Upper lobe of right lung (tissue), 1 donor: Measurements from ENCODE around the gene CALY. TPM values are rescaled to one million over a fixed set of nuclear protein-coding genes. Genes with fewer than 3 reads are reported as not detected.

ENCODE experiments used
- ATAC-seq: fragments of 200-7000 bp; cut with Tn5 transposase; one replicate; pipeline ENCODE4 v1.9.1; 2020; ENCODE audit warnings: mild to moderate bottlenecking, moderate library complexity
- DNase-seq: peaks from one replicate; pipeline ENCODE4 v3.0.0-alpha.2; 2020
- H3K27ac ChIP-seq: fragments of 200-600 bp; one replicate; pipeline ENCODE4 v1.8.0; 2022
- H3K27me3 ChIP-seq: fragments of 200-600 bp; one replicate; pipeline ENCODE4 v1.8.0; 2022; ENCODE audit warnings: mild to moderate bottlenecking
- H3K36me3 ChIP-seq: fragments of 200-600 bp; one replicate; pipeline ENCODE4 v1.8.0; 2022
- H3K4me1 ChIP-seq: fragments of 200-600 bp; one replicate; pipeline ENCODE4 v1.8.0; 2022
- H3K4me3 ChIP-seq: fragments of 200-600 bp; one replicate; pipeline ENCODE4 v1.8.0; 2022; ENCODE audit warnings: mild to moderate bottlenecking
- H3K9me3 ChIP-seq: fragments of 200-600 bp; one replicate; pipeline ENCODE4 v1.8.0; 2022
- intact Hi-C: fragments of 100-400 bp; cut with DNase I; formaldehyde crosslinking; loops from one replicate; pipeline ENCODE4 v1.11.0; 2022
- total RNA-seq: library from RNA; stranded (reverse); fragmentation: NEBNext Ultra II Directional; extraction: Animal tissue kit (Norgen Biotek cat#: 25700); gene quantifications from one replicate; pipeline ENCODE4 v1.2.1, GENCODE V29; 2021
- TF ChIP-seq, protein P1 (sequence below): fragments of 200-600 bp; IDR thresholded peaks from one replicate; pipeline ENCODE4 v1.8.0; 2022; ENCODE audit warnings: antibody characterized with exemption
- donor health status: DM: no; HTN: yes; CAD: no; lungs with severe emphysema.

CALY gene
- total RNA-seq, 1 donor from 2014 or later: not detected

DNA sequence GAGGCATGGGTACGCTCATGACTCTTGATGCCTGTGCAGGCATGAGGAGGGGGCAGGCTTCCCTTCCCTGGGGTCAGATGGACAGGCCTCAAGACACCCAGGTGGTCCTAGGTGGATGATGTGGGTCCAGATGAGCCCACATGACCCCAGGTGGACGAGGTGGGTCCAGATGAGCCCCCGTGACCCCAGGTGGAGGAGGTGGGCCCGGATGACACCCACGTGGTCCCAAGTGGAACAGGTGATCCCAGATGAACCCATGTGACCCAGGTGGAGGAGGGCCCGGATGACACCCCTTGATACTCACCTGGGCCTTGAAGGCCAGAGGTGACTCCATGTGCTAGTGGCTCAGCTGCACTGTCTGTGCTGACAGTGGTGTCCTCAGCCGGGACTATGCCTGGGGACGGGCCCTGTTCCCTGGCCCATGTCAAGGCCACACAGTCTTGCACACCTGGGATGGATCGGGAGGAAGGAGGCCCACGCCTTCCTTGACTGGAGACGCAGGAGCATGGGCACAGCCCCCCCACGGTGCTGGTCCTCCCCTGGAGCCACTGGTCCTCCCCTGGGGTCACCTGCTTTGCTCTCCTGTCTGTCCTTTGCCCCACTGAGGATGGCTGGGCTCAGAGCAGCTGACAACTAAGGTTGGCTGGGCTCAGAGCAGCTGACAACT, 13.7 kb upstream of the CALY start:
- Histone ChIP-seq H3K4me3 (no peak overlapping the region), H3K36me3 (no peaks in the 10 kb centered on the region), H3K9me3 (no peaks in the 10 kb centered on the region), H3K27ac (no peak overlapping the region), H3K4me1 (no peaks in the 10 kb centered on the region), H3K27me3 (peaks cover 26% of the 10 kb centered on the region)
- TF ChIP-seq, protein P1, sequence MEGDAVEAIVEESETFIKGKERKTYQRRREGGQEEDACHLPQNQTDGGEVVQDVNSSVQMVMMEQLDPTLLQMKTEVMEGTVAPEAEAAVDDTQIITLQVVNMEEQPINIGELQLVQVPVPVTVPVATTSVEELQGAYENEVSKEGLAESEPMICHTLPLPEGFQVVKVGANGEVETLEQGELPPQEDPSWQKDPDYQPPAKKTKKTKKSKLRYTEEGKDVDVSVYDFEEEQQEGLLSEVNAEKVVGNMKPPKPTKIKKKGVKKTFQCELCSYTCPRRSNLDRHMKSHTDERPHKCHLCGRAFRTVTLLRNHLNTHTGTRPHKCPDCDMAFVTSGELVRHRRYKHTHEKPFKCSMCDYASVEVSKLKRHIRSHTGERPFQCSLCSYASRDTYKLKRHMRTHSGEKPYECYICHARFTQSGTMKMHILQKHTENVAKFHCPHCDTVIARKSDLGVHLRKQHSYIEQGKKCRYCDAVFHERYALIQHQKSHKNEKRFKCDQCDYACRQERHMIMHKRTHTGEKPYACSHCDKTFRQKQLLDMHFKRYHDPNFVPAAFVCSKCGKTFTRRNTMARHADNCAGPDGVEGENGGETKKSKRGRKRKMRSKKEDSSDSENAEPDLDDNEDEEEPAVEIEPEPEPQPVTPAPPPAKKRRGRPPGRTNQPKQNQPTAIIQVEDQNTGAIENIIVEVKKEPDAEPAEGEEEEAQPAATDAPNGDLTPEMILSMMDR: no peak
- ATAC-seq (no peak), DNase-seq (no peak)
- intact Hi-C loops: no loop called here

DNA sequence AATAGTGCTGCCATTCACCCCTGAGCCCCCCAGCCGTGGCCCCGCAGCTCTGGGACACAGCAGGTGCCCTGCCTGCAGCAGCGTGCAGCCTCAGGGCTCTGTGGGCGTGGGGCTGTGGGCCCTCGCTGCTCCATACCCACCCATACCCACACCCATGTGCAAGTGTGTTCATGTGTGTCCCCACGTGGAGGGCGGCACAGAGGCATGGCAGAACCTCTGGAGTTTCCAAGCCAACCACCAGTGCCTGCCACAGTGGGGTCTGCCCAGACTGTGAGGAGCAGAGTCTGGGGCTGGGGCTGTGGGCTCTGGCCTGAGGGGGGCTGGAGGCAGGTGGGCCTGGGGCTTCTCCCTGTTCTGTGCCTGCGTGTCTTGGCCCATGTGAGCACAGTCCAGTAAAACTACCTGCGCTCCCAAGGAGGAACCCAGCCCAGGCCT, 12.9 kb upstream of the CALY start:
- Histone ChIP-seq H3K9me3 (no peaks in the 10 kb centered on the region), H3K27ac (no peak overlapping the region), H3K4me3 (no peak overlapping the region), H3K27me3 (peaks cover 35% of the 10 kb centered on the region), H3K36me3 (no peaks in the 10 kb centered on the region), H3K4me1 (no peaks in the 10 kb centered on the region)
- DNase-seq: no peak
- no peak for ATAC-seq
- TF ChIP-seq, protein P1: no peak
- intact Hi-C loops: no loop called here

DNA sequence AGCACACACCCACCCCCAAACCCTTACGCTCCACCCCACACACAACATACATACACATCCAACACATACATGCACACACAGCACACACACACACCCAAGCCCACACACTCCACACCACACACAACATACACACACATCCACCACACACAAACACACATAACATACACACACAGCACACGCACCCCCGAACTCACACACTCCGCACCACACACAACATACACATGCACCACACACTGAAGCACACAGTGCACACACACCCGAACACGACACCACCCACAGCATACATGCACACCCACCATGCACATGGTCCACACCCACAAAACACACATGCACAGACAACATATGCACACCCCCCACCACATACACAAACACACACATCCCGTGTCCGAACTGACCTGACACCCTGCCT, 12.5 kb upstream of the CALY start:
- Histone ChIP-seq H3K4me1 (no peaks in the 10 kb centered on the region), H3K4me3 (no peak overlapping the region), H3K27ac (no peak overlapping the region), H3K36me3 (no peaks in the 10 kb centered on the region), H3K9me3 (no peaks in the 10 kb centered on the region), H3K27me3 (peaks cover 39% of the 10 kb centered on the region)
- intact Hi-C loops: no loop called here
- ATAC-seq (no peak), DNase-seq (no peak)
- TF ChIP-seq, protein P1: no peak

DNA sequence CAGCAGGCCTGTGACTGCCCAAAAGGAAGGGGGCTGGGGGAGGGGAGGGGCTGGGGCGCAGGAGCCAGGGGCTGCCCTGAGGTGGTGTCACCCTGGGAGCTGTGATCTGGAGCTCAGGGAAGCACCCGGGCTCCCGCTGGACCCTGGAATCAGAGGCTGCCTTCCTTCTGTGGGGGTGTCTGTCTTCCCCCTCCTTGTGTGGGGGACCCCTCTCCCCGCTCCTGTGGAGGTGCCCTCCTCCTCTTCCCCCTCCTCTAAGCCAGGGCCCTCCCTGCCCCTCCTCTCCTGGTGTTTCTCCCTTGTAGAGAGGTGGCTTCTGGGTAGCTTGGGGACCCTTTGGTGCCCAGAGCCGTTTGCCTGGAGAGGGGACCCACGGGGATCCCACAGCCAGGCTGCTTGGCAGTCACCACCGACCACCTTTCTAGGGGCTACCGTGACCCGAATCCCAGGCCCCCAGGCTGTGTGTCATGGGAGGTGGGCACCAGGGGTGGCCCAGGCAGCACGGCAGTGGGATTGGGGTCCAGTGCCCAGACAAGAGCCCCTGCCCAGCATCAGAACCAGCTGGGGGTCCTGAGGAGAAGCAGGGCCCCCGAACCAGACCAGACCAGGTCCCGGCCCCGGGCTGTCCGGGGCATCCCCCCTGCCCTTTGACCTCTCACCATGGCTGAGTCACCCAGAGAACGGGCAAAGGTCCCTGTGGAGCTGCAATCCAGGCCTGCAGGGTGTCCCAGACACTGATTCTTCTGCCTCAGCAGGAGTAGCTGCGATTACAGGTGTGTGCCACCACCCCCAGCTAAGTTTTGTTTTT, 11.2 kb upstream of the CALY start:
- Histone ChIP-seq H3K9me3 (no peaks in the 10 kb centered on the region), H3K27me3 (peaks cover 45% of the 10 kb centered on the region), H3K4me1 (no peaks in the 10 kb centered on the region), H3K27ac (no peak overlapping the region), H3K4me3 (no peak overlapping the region), H3K36me3 (no peaks in the 10 kb centered on the region)
- TF ChIP-seq, protein P1: no peak
- no peak for DNase-seq
- intact Hi-C loops: no loop called here
- no peak for ATAC-seq

DNA sequence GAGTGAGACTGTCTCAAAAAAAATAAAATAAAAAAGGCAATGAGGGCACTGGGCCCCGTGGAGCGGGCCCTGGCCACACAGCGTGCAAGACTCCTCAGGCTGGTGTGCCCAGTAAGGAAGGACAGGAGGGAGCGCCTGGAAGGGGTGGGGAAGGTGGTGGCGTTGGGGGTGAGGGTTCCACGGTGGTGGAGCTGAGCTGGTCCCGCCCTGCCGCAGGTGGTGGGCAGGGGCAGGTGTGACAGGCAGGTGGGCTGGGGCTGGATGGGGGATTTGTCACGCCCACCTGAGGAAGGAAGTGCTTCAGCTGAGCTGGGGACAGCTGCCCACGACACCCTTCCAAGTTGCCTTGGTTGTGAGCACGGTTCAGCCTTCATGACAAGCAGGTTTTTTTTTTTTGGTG, 9.7 kb upstream of the CALY start:
- Histone ChIP-seq H3K36me3 (no peaks in the 10 kb centered on the region), H3K9me3 (no peaks in the 10 kb centered on the region), H3K4me1 (no peaks in the 10 kb centered on the region), H3K4me3 (no peak overlapping the region), H3K27me3 (peaks cover 60% of the 10 kb centered on the region), H3K27ac (no peak overlapping the region)
- DNase-seq (no peak), ATAC-seq (no peak)
- TF ChIP-seq, protein P1: no peak
- intact Hi-C loops: no loop called here
